ENCODE results near the gene SFTPB. TPM values are rescaled to one million over a fixed set of nuclear protein-coding genes. Genes with fewer than 3 reads are reported as not detected.

Gene SFTPB
- total and polyA plus RNA-seq, 7 experiments from 2014 or later: not detected

DNA sequence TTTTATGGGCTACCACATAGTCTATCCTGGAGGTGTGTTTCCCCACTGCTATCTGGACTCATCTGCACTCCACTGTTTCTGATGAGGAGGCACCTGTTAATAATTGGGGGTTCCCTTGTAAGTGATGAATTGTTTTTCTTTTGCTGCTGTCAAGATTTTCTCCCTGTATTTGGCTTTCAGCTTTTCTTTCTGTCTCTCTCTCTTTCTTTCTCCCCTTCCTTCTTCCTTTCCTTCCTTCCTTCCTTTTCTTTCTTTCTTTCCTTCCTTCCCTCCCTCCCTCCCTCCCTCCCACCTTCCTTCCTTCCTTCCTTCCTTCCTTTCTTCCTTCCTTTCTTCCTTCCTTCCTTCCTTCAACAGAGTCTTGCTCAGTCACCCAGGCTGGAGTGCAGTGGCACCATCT lies 35.3 kb upstream of the SFTPB start:
- Histone ChIP-seq H3K27me3 (ENCODE audit: control insufficient read depth in 2 of 2, insufficient read depth in 2 of 2, low read length in 2 of 2) (peaks cover 0 to 4% of the 10 kb centered on the region in 2 donors), H3K4me1 (ENCODE audit: control insufficient read depth in 2 of 2, insufficient read depth in 2 of 2, low read length in 2 of 2) (peaks cover 0 to 25% of the 10 kb centered on the region in 2 donors), H3K36me3 (ENCODE audit: control insufficient read depth in 2 of 3, insufficient read depth in 3 of 3, low read length in 3 of 3) (no peaks in the 10 kb centered on the region), H3K27ac (ENCODE audit: low read depth, low read length) (no peak overlapping the region), H3K4me3 (ENCODE audit: low read length) (no peak overlapping the region), H3K9me3 (ENCODE audit: control insufficient read depth in 2 of 3, low read length in 3 of 3) (no peaks in the 10 kb centered on the region)
- intact Hi-C loops (cut with micrococcal nuclease): no loop called here
- CTCF ChIA-PET: interaction anchor here (1.0 to 1.3 kb wide), 2 partner anchors 9 to 66 kb away, joined by 3 to 5 read pairs; no protein-coding TSS in a partner anchor
- Mint-ChIP-seq H3K36me3 (peaks cover 0 to 1% (median 0%) of the 10 kb centered on the region in 5 donors), H3K27ac (peak overlapping the region in 1 of 9 donors; percentile 80), H3K27me3 (peaks cover 0 to 7% (median 3%) of the 10 kb centered on the region in 5 donors), H3K4me3 (peak overlapping the region in 1 of 10 donors; percentile 37), H3K9me3 (peaks cover 0 to 1% (median 0%) of the 10 kb centered on the region in 11 donors), H3K4me1 (peaks cover 0 to 58% (median 5%) of the 10 kb centered on the region in 7 donors)
- no peak for ATAC-seq
- DNase-seq: no peak
- POLR2A ChIA-PET: no interaction called here

DNA sequence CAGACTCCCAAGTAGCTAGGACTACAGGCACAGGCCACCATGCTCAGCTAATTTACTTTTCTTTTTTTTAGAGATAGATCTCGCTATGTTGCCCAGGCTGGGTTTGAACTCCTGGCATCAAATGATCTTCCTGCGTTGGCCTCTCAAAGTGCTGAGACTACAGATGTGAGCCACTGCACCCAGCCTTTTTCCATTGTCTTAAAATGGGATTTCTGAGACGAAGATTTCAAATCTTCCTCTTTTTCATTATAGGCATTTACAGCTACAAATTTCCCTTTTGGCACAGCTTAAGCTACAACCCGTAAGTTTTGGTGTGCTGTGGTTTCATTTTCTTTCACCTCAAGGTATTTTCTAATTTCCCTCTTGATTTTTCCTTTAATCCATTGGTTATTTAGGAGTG lies 34.8 kb upstream of the SFTPB start:
- no peak for ATAC-seq
- Mint-ChIP-seq H3K9me3 (peaks cover 0 to 1% (median 0%) of the 10 kb centered on the region in 11 donors), H3K4me3 (no peak overlapping the region), H3K27me3 (peaks cover 0 to 7% (median 2%) of the 10 kb centered on the region in 5 donors), H3K27ac (peak overlapping the region in 1 of 9 donors; percentile 80), H3K36me3 (peaks cover 0 to 1% (median 0%) of the 10 kb centered on the region in 5 donors), H3K4me1 (peaks cover 0 to 63% (median 5%) of the 10 kb centered on the region in 7 donors)
- intact Hi-C loops (cut with micrococcal nuclease): no loop called here
- H3K36me3 ChIP-seq (ENCODE audit: control insufficient read depth in 2 of 3, insufficient read depth in 3 of 3, low read length in 3 of 3): no peaks in the 10 kb centered on the region
- H3K27me3 ChIP-seq (ENCODE audit: control insufficient read depth in 2 of 2, insufficient read depth in 2 of 2, low read length in 2 of 2): peaks cover 0 to 2% of the 10 kb centered on the region in 2 donors
- H3K4me3 ChIP-seq (ENCODE audit: low read length): no peak overlapping the region
- H3K4me1 ChIP-seq (ENCODE audit: control insufficient read depth in 2 of 2, insufficient read depth in 2 of 2, low read length in 2 of 2): peaks cover 0 to 25% of the 10 kb centered on the region in 2 donors
- POLR2A ChIA-PET: no interaction called here
- DNase-seq: no peak
- CTCF ChIA-PET: interaction anchor here (1.0 kb wide), 1 partner anchor 10 kb away, joined by 3 read pairs; no protein-coding TSS in a partner anchor
- H3K27ac ChIP-seq (ENCODE audit: low read depth, low read length): no peak overlapping the region
- H3K9me3 ChIP-seq (ENCODE audit: control insufficient read depth in 2 of 3, low read length in 3 of 3): no peaks in the 10 kb centered on the region

DNA sequence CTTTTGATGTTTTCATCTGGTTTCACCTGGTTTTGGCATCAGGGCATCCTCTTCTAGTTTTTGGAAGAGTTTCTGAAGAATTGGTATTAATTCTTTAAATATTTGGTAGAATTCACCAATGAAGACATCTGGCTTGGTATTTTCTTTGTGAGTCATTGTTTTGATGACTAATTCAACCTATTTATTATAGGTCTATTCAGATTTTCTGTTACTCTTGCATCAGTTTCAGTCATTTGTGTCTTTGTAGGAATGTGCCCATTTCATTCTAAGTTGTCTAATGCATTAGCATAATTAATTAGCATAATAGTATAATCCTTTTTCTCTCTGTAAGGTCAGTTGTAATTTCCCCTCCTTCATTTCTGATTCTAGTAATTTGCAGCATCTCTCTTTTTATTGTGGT lies 34.2 kb upstream of the SFTPB start:
- H3K27me3 Mint-ChIP-seq: peaks cover 0 to 7% (median 2%) of the 10 kb centered on the region in 5 donors
- H3K4me1 Mint-ChIP-seq: peaks cover 0 to 61% (median 3%) of the 10 kb centered on the region in 7 donors
- Histone ChIP-seq H3K4me1 (ENCODE audit: control insufficient read depth in 2 of 2, insufficient read depth in 2 of 2, low read length in 2 of 2) (peaks cover 0 to 25% of the 10 kb centered on the region in 2 donors), H3K27ac (ENCODE audit: low read depth, low read length) (no peak overlapping the region), H3K36me3 (ENCODE audit: control insufficient read depth in 2 of 3, insufficient read depth in 3 of 3, low read length in 3 of 3) (no peaks in the 10 kb centered on the region), H3K27me3 (ENCODE audit: control insufficient read depth in 2 of 2, insufficient read depth in 2 of 2, low read length in 2 of 2) (no peaks in the 10 kb centered on the region), H3K9me3 (ENCODE audit: control insufficient read depth in 2 of 3, low read length in 3 of 3) (no peaks in the 10 kb centered on the region), H3K4me3 (ENCODE audit: low read length) (no peak overlapping the region)
- peaks cover 0 to 1% (median 0%) of the 10 kb centered on the region in 11 donors for H3K9me3 Mint-ChIP-seq
- H3K4me3 Mint-ChIP-seq: no peak overlapping the region
- intact Hi-C loops (cut with micrococcal nuclease): no loop called here
- peaks cover 0 to 1% (median 0%) of the 10 kb centered on the region in 5 donors for H3K36me3 Mint-ChIP-seq
- POLR2A ChIA-PET: no interaction called here
- DNase-seq: no peak
- no peak for ATAC-seq
- CTCF ChIA-PET: no interaction called here
- H3K27ac Mint-ChIP-seq: peak overlapping the region in 1 of 9 donors; percentile 66

DNA sequence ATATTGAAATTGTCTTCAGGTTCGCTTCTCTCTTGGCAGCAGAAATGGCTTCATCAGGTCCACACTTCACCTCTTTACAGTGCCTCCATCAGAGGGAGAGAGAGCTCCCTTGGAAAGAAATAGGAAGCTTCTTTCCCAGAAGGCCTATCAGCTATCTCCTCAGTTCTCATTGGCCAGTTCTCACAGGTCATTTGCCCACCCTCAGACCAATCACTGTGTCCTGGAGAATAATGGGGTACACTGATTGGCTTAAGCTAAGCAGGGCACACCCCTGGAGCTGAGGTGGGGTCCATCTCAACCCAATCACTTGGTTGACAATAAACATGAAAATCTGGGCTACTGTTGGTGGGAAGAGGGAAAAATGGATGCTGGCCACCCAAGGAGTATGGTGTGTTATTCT lies 31.3 kb upstream of the SFTPB start:
- Mint-ChIP-seq H3K27me3 (peaks cover 0 to 2% (median 0%) of the 10 kb centered on the region in 5 donors), H3K4me3 (no peak overlapping the region), H3K9me3 (no peaks in the 10 kb centered on the region), H3K4me1 (peaks cover 0 to 41% (median 0%) of the 10 kb centered on the region in 7 donors), H3K36me3 (no peaks in the 10 kb centered on the region), H3K27ac (no peak overlapping the region)
- Histone ChIP-seq H3K36me3 (ENCODE audit: control insufficient read depth in 2 of 3, insufficient read depth in 3 of 3, low read length in 3 of 3) (no peaks in the 10 kb centered on the region), H3K9me3 (ENCODE audit: control insufficient read depth in 2 of 3, low read length in 3 of 3) (no peaks in the 10 kb centered on the region), H3K4me3 (ENCODE audit: low read length) (no peak overlapping the region), H3K4me1 (ENCODE audit: control insufficient read depth in 2 of 2, insufficient read depth in 2 of 2, low read length in 2 of 2) (peaks cover 0 to 8% of the 10 kb centered on the region in 2 donors), H3K27me3 (ENCODE audit: control insufficient read depth in 2 of 2, insufficient read depth in 2 of 2, low read length in 2 of 2) (no peaks in the 10 kb centered on the region), H3K27ac (ENCODE audit: low read depth, low read length) (no peak overlapping the region)
- ChIA-PET CTCF (interaction anchor here (0.7 to 0.8 kb wide), 2 partner anchors 9 to 10 kb away, joined by 3 read pairs; no protein-coding TSS in a partner anchor), POLR2A (no interaction called here)
- no peak for ATAC-seq
- intact Hi-C loops (cut with micrococcal nuclease): no loop called here
- DNase-seq: no peak

DNA sequence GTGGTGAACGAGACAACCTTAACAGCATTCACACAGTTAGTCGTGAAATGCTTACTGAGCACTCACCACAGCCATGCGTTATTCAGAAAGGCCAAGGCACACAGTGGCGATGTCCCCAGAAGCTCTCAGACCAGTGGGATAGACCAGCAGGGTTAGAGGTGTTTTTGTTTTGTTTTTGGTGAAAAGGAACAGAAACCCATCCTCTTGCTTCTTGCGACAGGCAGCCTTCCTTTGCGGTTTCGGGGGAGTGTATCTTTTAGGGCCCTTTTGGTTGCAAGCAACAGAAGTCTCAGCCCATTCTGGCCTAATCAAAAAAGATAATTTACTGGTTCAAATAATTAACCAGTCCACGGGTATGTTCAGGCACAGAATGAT lies 30.9 kb upstream of the SFTPB start:
- peaks cover 0 to 2% (median 0%) of the 10 kb centered on the region in 5 donors for H3K27me3 Mint-ChIP-seq
- H3K36me3 Mint-ChIP-seq: no peaks in the 10 kb centered on the region
- Histone ChIP-seq H3K9me3 (ENCODE audit: control insufficient read depth in 2 of 3, low read length in 3 of 3) (no peaks in the 10 kb centered on the region), H3K27ac (ENCODE audit: low read depth, low read length) (no peak overlapping the region), H3K36me3 (ENCODE audit: control insufficient read depth in 2 of 3, insufficient read depth in 3 of 3, low read length in 3 of 3) (no peaks in the 10 kb centered on the region), H3K27me3 (ENCODE audit: control insufficient read depth in 2 of 2, insufficient read depth in 2 of 2, low read length in 2 of 2) (no peaks in the 10 kb centered on the region), H3K4me3 (ENCODE audit: low read length) (no peak overlapping the region), H3K4me1 (ENCODE audit: control insufficient read depth in 2 of 2, insufficient read depth in 2 of 2, low read length in 2 of 2) (peaks cover 0 to 4% of the 10 kb centered on the region in 2 donors)
- peak overlapping the region in 2 of 9 donors; percentile 31 to 75 for H3K27ac Mint-ChIP-seq
- H3K9me3 Mint-ChIP-seq: no peaks in the 10 kb centered on the region
- peak overlapping the region in 1 of 10 donors; percentile 51 for H3K4me3 Mint-ChIP-seq
- CTCF ChIA-PET: interaction anchor here (0.8 kb wide), 1 partner anchor 10 kb away, joined by 3 read pairs; no protein-coding TSS in a partner anchor
- no peak for DNase-seq
- POLR2A ChIA-PET: interaction anchor here (0.7 kb wide), 1 partner anchor 40 kb away, joined by 3 read pairs; no protein-coding TSS in a partner anchor
- peaks cover 0 to 38% (median 0%) of the 10 kb centered on the region in 7 donors for H3K4me1 Mint-ChIP-seq
- intact Hi-C loops (cut with micrococcal nuclease): no loop called here
- ATAC-seq: peak; percentile 9

DNA sequence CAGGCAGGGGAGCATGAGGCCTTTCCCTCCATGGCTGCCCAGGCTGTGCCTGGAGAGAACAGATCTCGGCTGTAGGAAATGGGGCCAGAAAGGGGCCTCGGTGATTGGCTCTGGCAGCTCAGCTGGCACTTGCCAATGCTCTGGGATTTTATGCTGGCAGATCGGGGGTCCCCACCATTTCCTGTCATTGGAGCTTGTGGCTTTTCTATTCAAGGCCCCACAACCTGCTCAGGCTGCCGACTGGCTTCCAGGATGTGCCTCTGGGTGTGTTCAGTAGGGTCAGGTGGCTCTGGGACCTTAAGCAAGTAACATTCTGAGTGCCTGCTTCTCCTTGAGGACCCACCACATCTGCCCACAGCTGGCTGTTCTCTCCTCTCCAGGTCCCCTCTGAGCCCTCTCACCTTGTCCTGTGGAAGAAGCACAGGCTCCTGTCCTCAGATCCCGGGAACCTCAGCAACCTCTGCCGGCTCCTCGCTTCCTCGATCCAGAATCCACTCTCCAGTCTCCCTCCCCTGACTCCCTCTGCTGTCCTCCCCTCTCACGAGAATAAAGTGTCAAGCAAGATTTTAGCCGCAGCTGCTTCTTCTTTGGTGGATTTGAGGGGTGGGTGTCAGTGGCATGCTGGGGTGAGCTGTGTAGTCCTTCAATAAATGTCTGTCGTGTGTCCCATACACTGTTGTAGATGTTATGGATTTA lies 30.3 kb upstream of the SFTPB start:
- ChIA-PET POLR2A (interaction anchor here (0.7 kb wide), 1 partner anchor 41 kb away, joined by 3 read pairs; no protein-coding TSS in a partner anchor), CTCF (no interaction called here)
- peaks cover 0 to 2% (median 0%) of the 10 kb centered on the region in 5 donors for H3K27me3 Mint-ChIP-seq
- Histone ChIP-seq H3K36me3 (ENCODE audit: control insufficient read depth in 2 of 3, insufficient read depth in 3 of 3, low read length in 3 of 3) (no peaks in the 10 kb centered on the region), H3K4me3 (ENCODE audit: low read length) (no peak overlapping the region), H3K27me3 (ENCODE audit: control insufficient read depth in 2 of 2, insufficient read depth in 2 of 2, low read length in 2 of 2) (no peaks in the 10 kb centered on the region), H3K27ac (ENCODE audit: low read depth, low read length) (no peak overlapping the region), H3K9me3 (ENCODE audit: control insufficient read depth in 2 of 3, low read length in 3 of 3) (no peaks in the 10 kb centered on the region), H3K4me1 (ENCODE audit: control insufficient read depth in 2 of 2, insufficient read depth in 2 of 2, low read length in 2 of 2) (no peaks in the 10 kb centered on the region)
- H3K4me1 Mint-ChIP-seq: peaks cover 0 to 38% (median 0%) of the 10 kb centered on the region in 7 donors
- H3K4me3 Mint-ChIP-seq: peak overlapping the region in 2 of 10 donors; percentile 35 to 51
- H3K27ac Mint-ChIP-seq: peak overlapping the region in 2 of 9 donors; percentile 31 to 75
- intact Hi-C loops (cut with micrococcal nuclease): no loop called here
- no peak for ATAC-seq
- no peaks in the 10 kb centered on the region for H3K36me3 Mint-ChIP-seq
- no peaks in the 10 kb centered on the region for H3K9me3 Mint-ChIP-seq
- DNase-seq: peak in 1 of 9 donors; percentile 20
